T-helper 1 cell treated with Interleukin-12 subunit alpha and Interleukin-12 subunit beta and Interleukin-4 antibody, amounts not matched to agents 30 μg/mL and 1 μg/mL, for 36 hours (primary cell): ENCODE results near the gene GALNT10.
A peak's percentile ranks its signal among the peaks of the same experiment; 100 is the strongest.

Source experiments
- H3K27ac Mint-ChIP-seq: one replicate; pipeline ENCODE4 v1.8.0; 2021; ENCODE audit warnings: mild to moderate bottlenecking, mixed read lengths
- H3K27me3 Mint-ChIP-seq: one replicate; pipeline ENCODE4 v1.8.0; 2021; ENCODE audit warnings: low read depth, mixed read lengths
- H3K36me3 Mint-ChIP-seq: one replicate; pipeline ENCODE4 v1.8.0; 2021; ENCODE audit warnings: low read depth, mixed read lengths
- H3K4me1 Mint-ChIP-seq: one replicate; pipeline ENCODE4 v1.8.0; 2021; ENCODE audit warnings: low read depth, mixed read lengths
- H3K4me3 Mint-ChIP-seq: one replicate; pipeline ENCODE4 v1.8.0; 2021; ENCODE audit warnings: mild to moderate bottlenecking, moderate library complexity, mixed read lengths
- H3K9me3 Mint-ChIP-seq: one replicate; pipeline ENCODE4 v1.8.0; 2021; ENCODE audit warnings: mixed read lengths

The GALNT10 gene

DNA sequence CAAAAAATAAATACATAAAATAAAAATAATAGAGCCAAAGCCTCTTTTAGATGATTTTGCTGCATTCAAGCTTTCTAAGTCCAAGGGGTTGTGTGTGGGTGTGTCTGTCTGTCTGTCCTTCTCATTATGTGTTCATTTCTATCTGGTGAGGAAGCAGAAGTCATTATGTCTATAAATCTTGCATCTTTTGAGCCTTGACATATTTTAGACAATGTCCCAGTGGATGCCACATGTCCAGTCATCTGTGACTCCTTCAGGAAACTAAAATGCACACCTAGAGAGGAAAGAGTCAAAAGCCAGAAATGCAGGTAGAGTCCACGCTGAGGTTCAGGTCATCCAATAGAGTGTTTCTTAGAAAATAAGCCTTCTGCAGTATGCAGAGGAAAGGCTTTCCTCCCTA, 80.9 kb downstream of the GALNT10 start:
- H3K27me3 Mint-ChIP-seq, result no peaks in the 10 kb centered on the region
- H3K27ac Mint-ChIP-seq, result peak overlapping the region; percentile 42
- H3K36me3 Mint-ChIP-seq, result peaks cover 18% of the 10 kb centered on the region
- no peaks in the 10 kb centered on the region for H3K9me3 Mint-ChIP-seq
- H3K4me3 Mint-ChIP-seq, result no peak overlapping the region
- H3K4me1 Mint-ChIP-seq, result peaks cover 49% of the 10 kb centered on the region

DNA sequence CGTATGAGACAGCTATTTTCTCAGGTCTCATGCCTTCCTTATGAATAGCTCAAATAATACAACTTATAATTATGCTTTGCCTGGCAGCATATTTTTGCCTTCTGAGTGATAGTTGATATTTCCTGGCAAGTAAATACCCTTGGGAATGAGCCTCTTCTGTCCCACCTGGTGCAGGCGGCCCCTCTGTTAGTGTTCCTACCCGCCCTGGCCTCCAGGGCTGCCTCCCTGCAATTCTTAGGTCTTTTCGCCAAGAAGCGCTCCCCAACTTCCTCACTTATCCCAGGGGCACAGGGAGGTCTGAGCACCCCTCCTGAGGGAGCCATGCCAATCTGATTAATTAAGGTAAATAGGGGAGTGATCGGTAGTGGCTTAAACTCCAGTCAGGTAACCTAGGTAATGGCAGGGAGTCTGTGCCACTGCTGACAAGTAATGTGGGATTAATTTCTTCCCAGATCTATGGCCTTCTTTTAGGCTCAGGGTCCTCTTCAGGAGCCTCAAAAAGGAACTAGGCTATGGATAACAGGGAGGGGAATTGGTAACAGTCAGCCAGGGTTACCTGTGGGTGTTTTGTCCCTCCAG, 81.5 kb downstream of the GALNT10 start:
- H3K27ac Mint-ChIP-seq, result peak overlapping the region; percentile 42
- no peak overlapping the region for H3K4me3 Mint-ChIP-seq
- peaks cover 53% of the 10 kb centered on the region for H3K4me1 Mint-ChIP-seq
- H3K9me3 Mint-ChIP-seq, result no peaks in the 10 kb centered on the region
- no peaks in the 10 kb centered on the region for H3K27me3 Mint-ChIP-seq
- H3K36me3 Mint-ChIP-seq, result peaks cover 18% of the 10 kb centered on the region

DNA sequence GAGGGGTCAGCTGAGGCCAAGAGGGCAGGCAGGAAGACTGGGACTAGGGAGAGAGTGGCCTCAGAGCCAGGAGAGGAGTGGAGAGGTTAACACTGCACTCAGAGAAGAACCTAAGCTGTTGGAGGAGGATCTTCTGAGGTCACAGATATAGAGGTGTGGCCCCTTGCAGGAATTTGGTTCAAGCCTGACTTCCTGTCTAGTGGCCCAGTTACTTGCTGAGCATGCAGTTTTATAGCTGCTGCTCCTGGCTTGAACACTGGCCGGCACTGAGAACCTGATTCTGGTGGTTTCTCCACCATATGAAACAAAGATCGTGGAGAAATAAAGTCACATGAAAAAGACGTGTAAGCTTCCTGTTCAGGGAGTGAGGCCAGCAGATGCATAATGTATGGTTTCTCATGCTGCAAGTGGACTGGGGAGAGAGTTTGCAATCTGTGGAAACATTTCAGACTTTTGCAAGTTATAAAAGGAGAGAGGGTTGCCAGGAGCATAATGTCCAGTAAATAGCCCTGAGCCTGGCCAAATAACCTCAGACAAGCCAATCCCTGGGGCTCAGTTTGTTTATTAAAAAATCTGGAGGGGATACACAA, 82.6 kb downstream of the GALNT10 start:
- peaks cover 23% of the 10 kb centered on the region for H3K36me3 Mint-ChIP-seq
- peak overlapping the region; percentile 39 for H3K4me3 Mint-ChIP-seq

DNA sequence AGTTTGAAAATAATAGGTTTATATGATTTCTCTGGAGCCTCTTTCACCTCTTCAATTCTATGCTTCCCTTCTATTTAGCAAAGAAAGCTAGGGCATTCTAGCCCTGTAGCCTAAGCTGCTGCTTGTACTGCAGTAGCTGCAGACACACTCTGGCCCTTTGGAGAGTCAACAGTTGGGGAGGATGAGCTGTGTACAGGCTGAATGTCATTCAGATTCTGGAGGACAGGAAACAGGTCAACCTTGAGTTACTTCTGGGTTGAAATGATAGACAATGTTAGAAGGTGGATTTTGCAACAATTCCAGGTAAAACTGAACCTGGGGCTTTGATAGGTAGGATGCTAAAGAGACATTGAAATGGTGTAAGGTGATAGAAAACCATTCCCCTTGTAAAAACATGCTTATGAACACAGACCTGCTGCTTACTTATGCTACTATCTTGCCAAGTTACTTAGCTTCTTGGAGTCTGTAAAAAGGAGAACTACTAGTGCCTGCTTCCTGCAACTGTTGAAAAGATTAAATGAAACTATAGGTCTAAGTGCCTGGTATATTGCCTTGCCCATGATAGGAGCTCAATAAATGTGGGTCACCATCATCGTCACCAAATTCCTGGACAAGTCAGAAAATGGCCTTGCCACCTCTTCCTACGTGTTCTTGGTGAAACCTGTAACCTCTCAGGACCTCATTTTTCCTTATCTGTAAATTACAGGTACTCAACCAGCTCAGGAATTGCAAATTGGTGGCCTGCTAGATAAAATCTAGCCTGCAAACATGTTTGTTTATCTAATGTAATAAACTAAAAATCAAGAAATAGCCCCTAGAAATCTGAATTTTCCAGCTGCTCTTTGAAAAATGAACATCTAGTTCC, 83.7 kb downstream of the GALNT10 start:
- Mint-ChIP-seq H3K36me3 (peaks cover 23% of the 10 kb centered on the region), H3K4me1 (peaks cover 68% of the 10 kb centered on the region), H3K27ac (peak overlapping the region; percentile 73), H3K9me3 (peaks cover 4% of the 10 kb centered on the region), H3K27me3 (no peaks in the 10 kb centered on the region), H3K4me3 (no peak overlapping the region)

More for the DNA sequence above, 82.6 kb downstream of the GALNT10 start:
- Mint-ChIP-seq H3K4me1 (peaks cover 64% of the 10 kb centered on the region), H3K27ac (peak overlapping the region; percentile 88), H3K27me3 (no peaks in the 10 kb centered on the region), H3K9me3 (peaks cover 4% of the 10 kb centered on the region)

DNA sequence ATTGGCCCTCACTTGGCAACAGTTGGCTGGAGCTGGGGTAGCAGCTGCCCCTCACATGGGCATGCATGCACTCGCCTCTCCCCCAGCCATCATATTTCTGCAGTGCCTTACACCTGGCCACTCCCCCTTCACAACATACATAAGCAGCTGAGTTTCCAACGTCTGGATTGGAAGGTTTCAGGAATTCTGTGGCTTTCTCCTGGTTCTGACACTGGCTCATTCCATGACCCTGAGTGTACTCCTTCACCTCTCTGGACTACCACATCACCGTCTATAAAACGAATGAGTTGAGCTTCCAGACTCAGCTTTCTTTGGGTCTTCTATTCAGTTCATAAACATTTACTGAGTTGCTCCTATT, 84.3 kb downstream of the GALNT10 start:
- peaks cover 20% of the 10 kb centered on the region for H3K36me3 Mint-ChIP-seq
- H3K9me3 Mint-ChIP-seq, result peaks cover 4% of the 10 kb centered on the region
- H3K4me1 Mint-ChIP-seq, result peaks cover 65% of the 10 kb centered on the region
- no peaks in the 10 kb centered on the region for H3K27me3 Mint-ChIP-seq
- no peak overlapping the region for H3K27ac Mint-ChIP-seq
- H3K4me3 Mint-ChIP-seq, result no peak overlapping the region

DNA sequence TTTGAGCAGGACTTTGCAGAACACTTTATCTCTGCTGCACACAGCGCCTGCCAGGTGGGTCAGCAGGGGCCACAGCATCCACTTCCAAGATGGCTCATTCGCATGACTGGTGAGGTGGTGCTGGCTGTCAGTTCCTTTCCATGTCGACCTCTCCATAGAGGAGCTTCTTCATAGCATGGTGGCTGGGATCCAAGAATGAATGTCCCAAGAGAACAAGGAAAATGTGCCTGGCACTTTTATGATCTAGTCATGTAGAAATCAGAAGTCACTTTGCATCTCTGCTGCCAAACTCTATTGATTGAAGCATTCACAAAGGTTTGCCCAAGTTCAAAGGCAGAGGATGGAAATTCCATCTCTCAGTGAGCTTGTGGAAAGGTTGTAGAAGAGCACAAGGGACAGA, 85.0 kb downstream of the GALNT10 start:
- peaks cover 23% of the 10 kb centered on the region for H3K36me3 Mint-ChIP-seq
- H3K27ac Mint-ChIP-seq, result no peak overlapping the region
- H3K4me3 Mint-ChIP-seq, result no peak overlapping the region
- peaks cover 68% of the 10 kb centered on the region for H3K4me1 Mint-ChIP-seq
- peaks cover 4% of the 10 kb centered on the region for H3K9me3 Mint-ChIP-seq
- no peaks in the 10 kb centered on the region for H3K27me3 Mint-ChIP-seq

DNA sequence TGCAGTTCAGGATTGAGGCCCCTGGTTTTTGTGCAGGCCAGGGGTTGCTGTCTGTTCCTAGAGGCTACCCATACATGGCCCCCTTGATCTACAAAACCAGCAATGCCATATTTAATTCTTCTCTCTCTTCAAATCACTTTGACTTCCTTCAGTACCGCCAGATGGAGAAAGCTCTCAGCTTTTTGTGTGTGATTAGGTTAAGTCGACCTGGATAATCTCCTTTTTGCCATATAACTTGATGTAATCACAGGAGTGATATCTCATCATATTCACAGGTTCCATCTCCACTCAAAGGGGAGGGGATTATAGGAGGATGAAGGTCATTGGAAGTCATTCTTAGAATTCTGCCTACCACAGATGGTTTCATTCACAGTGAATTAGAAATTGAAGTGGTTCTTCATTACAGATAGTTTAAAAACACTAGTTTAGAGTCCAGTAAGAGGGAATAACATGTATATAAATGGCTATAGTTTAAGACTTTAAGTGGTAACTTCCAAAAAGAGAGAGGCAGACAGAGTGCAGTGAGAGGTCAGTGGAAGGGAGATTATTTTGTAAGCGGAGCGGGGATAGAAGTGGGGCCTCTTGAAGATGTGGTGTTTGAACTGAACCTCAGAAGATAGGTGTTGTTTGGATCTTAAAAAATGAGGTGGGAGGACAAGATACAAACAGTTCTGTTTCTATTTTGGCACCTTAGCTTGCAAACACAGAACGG, 85.9 kb downstream of the GALNT10 start:
- peaks cover 4% of the 10 kb centered on the region for H3K9me3 Mint-ChIP-seq
- no peaks in the 10 kb centered on the region for H3K27me3 Mint-ChIP-seq
- peaks cover 69% of the 10 kb centered on the region for H3K4me1 Mint-ChIP-seq
- peaks cover 25% of the 10 kb centered on the region for H3K36me3 Mint-ChIP-seq
- H3K4me3 Mint-ChIP-seq, result no peak overlapping the region
- H3K27ac Mint-ChIP-seq, result peak overlapping the region; percentile 10

DNA sequence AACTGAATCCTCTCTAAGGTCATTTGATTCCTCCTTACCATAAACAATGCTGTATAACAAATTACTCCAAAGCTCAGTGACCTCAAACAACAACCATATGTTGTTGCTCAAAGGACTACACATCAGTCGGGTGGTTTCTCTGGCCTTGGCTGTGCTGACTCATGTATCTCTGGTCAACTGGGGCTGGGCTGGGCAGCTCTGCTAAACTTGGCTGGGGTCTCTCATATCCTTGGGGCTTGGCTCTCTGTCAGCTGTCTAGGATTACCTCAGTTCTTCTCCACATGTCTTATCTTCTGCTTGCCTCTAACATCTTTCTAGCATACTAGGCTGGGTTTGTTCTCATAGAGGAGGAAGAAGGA, 86.4 kb downstream of the GALNT10 start:
- peak overlapping the region; percentile 52 for H3K27ac Mint-ChIP-seq
- peaks cover 25% of the 10 kb centered on the region for H3K36me3 Mint-ChIP-seq
- H3K4me3 Mint-ChIP-seq, result no peak overlapping the region
- H3K27me3 Mint-ChIP-seq, result no peaks in the 10 kb centered on the region
- H3K9me3 Mint-ChIP-seq, result peaks cover 4% of the 10 kb centered on the region
- peaks cover 67% of the 10 kb centered on the region for H3K4me1 Mint-ChIP-seq

DNA sequence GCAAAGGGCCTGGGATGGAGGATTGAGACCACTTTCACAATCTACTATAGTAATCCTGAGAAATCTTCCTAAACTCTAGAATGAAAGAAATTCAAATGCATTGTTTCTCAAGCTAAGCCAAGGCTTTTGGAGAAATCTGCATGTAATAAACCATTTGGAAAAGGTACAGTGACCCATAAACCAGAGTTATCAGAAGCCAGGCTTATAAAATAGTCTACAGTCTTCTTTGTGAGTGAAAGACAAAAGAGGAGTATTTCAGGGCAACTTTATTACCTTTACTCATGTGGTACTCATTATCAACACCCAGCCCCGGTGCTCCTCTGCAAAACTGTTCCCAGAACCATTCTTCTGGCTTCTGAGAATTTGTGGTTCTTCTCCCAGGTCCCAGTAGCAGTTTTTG, 87.0 kb downstream of the GALNT10 start:
- Mint-ChIP-seq H3K27me3 (no peaks in the 10 kb centered on the region), H3K4me3 (no peak overlapping the region), H3K4me1 (peaks cover 65% of the 10 kb centered on the region), H3K27ac (peak overlapping the region; percentile 52), H3K36me3 (peaks cover 28% of the 10 kb centered on the region), H3K9me3 (peaks cover 4% of the 10 kb centered on the region)

DNA sequence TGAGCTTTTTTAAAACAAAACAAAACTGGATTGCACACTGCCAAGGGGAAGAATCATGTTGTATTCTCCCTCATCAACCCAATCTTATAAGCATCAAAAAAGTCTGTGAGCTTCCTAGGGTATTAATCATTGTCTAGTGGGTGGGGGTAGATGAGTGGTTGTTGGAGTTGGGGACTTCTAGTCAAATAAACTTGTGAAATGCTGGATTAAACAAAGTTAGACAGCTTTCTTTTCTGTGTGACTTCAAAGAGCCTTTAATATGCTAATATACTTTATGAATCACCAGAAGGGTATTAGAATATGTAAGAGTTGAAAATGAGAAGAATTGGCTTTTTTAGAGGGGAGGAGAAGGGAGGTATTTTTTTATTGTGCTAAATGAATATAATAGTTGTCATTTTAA, 87.7 kb downstream of the GALNT10 start:
- no peak overlapping the region for H3K27ac Mint-ChIP-seq
- no peak overlapping the region for H3K4me3 Mint-ChIP-seq
- H3K4me1 Mint-ChIP-seq, result peaks cover 62% of the 10 kb centered on the region

DNA sequence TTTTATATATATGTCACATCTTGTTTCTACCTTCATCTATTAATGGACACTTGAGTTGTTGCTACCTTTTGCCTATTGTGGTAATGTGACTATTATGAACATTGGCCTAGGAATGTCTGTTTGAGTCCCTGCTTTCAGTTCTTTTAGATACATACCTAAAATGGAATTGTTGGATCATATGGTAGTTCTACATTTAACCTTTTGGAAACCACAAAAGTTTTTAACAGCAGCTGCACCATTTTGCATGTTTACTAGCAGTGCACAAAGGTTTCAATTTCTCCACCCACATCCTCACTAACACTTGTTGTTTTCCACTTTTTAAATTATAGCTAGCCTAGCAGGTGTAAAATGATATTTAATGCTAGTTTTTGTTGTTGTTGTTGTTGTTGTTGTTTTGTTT, 88.4 kb downstream of the GALNT10 start:
- Mint-ChIP-seq H3K4me3 (peak overlapping the region; percentile 17), H3K27ac (peak overlapping the region; percentile 8), H3K9me3 (peaks cover 4% of the 10 kb centered on the region), H3K36me3 (peaks cover 25% of the 10 kb centered on the region), H3K27me3 (no peaks in the 10 kb centered on the region), H3K4me1 (peaks cover 56% of the 10 kb centered on the region)

More for the DNA sequence above, 87.7 kb downstream of the GALNT10 start:
- peaks cover 26% of the 10 kb centered on the region for H3K36me3 Mint-ChIP-seq
- no peaks in the 10 kb centered on the region for H3K27me3 Mint-ChIP-seq
- H3K9me3 Mint-ChIP-seq, result peaks cover 4% of the 10 kb centered on the region

DNA sequence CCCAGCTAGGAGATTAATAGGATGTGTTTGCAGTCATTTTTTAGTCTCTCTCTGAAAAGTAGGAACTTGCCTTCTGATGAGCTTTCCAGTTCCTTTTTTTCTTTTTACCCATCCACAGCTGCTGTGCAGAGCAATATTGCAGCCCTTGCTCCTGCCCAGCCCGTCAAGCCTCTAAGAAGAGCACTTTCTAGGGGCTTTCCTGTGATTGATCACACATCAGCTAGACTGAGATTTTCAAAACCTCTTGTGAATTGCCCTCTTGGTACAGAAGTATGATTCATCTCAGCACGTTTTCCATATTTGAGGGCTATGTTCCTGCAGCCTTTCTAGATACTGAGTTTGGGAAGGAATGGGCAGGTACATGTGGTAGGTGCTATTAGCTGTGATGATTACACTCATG, 93.9 kb downstream of the GALNT10 start:
- H3K27ac Mint-ChIP-seq, result no peak overlapping the region

DNA sequence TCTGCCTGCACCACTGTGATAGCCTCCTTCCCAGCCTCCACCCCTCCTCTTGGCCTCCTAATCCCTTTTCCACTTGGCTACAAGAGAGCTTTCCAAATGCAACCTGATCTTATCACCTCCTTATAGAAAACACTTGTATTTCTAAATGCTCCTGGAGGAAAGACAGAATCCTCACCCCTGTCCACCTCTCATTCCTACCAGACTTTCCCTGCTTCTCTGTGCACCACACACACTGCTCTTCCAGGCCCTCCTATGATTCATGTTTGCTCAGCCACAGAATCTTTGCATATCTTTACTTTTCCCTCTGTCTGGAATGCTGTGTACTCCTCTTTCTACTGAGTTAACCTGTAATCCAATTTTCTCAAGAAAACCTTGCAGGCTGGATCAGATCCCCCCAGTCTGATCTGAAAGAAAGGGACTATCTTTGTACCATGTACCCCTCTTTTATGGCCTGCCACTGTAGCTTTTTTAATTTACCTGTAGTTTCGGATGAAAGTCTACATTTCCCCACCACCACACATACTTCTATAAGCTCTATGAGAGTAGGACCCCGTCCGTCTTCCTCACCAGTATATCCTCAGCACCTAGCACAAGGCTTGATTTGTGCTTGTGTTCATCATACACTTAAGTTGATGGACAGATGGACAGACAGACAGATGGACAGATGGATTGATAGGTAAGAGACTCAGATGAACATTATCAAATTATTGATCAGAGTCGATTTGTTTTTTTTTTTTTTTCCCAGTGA, 95.3 kb downstream of the GALNT10 start:
- no peaks in the 10 kb centered on the region for H3K27me3 Mint-ChIP-seq
- peaks cover 20% of the 10 kb centered on the region for H3K36me3 Mint-ChIP-seq
- peak overlapping the region; percentile 19 for H3K27ac Mint-ChIP-seq
- H3K9me3 Mint-ChIP-seq, result no peaks in the 10 kb centered on the region
- H3K4me1 Mint-ChIP-seq, result peaks cover 35% of the 10 kb centered on the region
- H3K4me3 Mint-ChIP-seq, result no peak overlapping the region

More for the DNA sequence above, 93.9 kb downstream of the GALNT10 start:
- no peaks in the 10 kb centered on the region for H3K9me3 Mint-ChIP-seq
- H3K36me3 Mint-ChIP-seq, result peaks cover 26% of the 10 kb centered on the region
- peaks cover 37% of the 10 kb centered on the region for H3K4me1 Mint-ChIP-seq
- no peaks in the 10 kb centered on the region for H3K27me3 Mint-ChIP-seq
- no peak overlapping the region for H3K4me3 Mint-ChIP-seq

DNA sequence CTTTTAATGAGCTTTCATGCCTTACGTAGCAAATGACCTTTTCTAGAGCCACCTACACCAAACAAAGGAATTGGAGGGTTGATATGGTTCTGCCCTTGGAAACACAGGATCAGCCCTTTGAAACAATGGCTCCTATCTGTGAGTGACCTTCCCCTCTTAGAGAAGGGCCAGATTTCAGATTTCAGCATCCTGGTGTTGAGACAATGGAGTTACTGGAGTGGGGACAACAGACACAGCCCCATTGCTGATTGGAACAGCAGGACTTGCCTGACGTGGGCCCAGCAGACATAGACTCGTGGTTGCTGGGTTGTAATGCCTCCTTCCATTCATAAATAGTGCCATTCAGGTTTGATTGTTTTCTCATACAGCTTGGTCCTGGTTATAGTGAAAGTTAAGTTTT, 96.0 kb downstream of the GALNT10 start:
- Mint-ChIP-seq H3K27ac (no peak overlapping the region), H3K36me3 (peaks cover 20% of the 10 kb centered on the region), H3K9me3 (no peaks in the 10 kb centered on the region), H3K4me3 (no peak overlapping the region), H3K27me3 (no peaks in the 10 kb centered on the region), H3K4me1 (peaks cover 35% of the 10 kb centered on the region)
